Breast epithelium (tissue), 4 donors: Measurements from ENCODE around the gene CNTNAP2. TPM values are rescaled to one million over a fixed set of nuclear protein-coding genes. Genes with fewer than 3 reads are reported as not detected.

Experiments used
- DNase-seq, 2 donors: peaks; one replicate each; pipeline ENCODE4 v3.0.0-alpha.2; 2019; ENCODE audit warnings: low spot score in 2 of 2
- H3K27ac ChIP-seq, 2 donors: fragments of 200-600 bp; sonication (generic) in 1 of 2; one replicate each; pipeline ENCODE4 v1.5.1; 2016 to 2019; ENCODE audit warnings: mild to moderate bottlenecking in 1 of 2
- H3K27me3 ChIP-seq, 2 donors: fragments of 200-600 bp; sonication (generic) in 1 of 2; one replicate each; pipeline versions ENCODE4 v1.5.1 to v1.6.0; 2017 to 2019; ENCODE audit warnings: control low read depth in 1 of 2, mild to moderate bottlenecking in 1 of 2
- H3K36me3 ChIP-seq: fragments of 200-600 bp; one replicate; pipeline ENCODE4 v1.5.1; 2019
- H3K4me1 ChIP-seq, 2 donors: fragments of 200-600 bp; sonication (generic); one replicate each; pipeline ENCODE4 v1.5.1; 2016 to 2019; ENCODE audit warnings: control low read depth in 1 of 2
- H3K4me3 ChIP-seq, 3 donors: fragments of 200-600 bp; sonication (generic); 1 replicate in 2 of 3; 2 replicates in 1 of 3; pipeline ENCODE4 v1.5.1; 2016 to 2019; ENCODE audit warnings: mild to moderate bottlenecking in 3 of 3, moderate library complexity in 2 of 3
- H3K9me3 ChIP-seq, 2 donors: fragments of 200-600 bp; sonication (generic) in 1 of 2; one replicate each; pipeline ENCODE4 v1.5.1; 2016 to 2019; ENCODE audit warnings: control low read depth in 1 of 2
- POLR2A ChIP-seq: fragments of 450-650 bp; IDR thresholded peaks from one replicate; pipeline ENCODE4 v1.6.1; 2016; ENCODE audit warnings: antibody characterized with exemption, mild to moderate bottlenecking, moderate library complexity
- POLR2AphosphoS5 ChIP-seq, 3 donors: sonication (generic); formaldehyde crosslinking; IDR thresholded peaks; one replicate each; pipeline ENCODE4 v1.6.1; 2017; ENCODE audit warnings: antibody characterized with exemption in 3 of 3
- intact Hi-C: fragments of 100-400 bp; cut with DNase I; formaldehyde crosslinking; loops from one replicate; pipeline ENCODE4 v1.15.1; 2023; ENCODE audit warnings: low total_unique reads
- total RNA-seq, 3 donors: library from RNA; depleted of rRNA; stranded (reverse); fragments of >200 nt; gene quantifications; one replicate each; pipeline ENCODE4 v1.1.0, GENCODE V29; 2016
- TF ChIP-seq, protein P1 (sequence below), 3 donors: fragments of 450-650 bp; IDR thresholded peaks; one replicate each; pipeline ENCODE4 v1.5.1; 2016 to 2017; ENCODE audit warnings: antibody characterized with exemption in 3 of 3, mild to moderate bottlenecking in 3 of 3, moderate library complexity in 3 of 3

Gene CNTNAP2
- total RNA-seq, 3 donors from 2014 or later = 0.29 to 0.66 TPM; not detected in 1

DNA sequence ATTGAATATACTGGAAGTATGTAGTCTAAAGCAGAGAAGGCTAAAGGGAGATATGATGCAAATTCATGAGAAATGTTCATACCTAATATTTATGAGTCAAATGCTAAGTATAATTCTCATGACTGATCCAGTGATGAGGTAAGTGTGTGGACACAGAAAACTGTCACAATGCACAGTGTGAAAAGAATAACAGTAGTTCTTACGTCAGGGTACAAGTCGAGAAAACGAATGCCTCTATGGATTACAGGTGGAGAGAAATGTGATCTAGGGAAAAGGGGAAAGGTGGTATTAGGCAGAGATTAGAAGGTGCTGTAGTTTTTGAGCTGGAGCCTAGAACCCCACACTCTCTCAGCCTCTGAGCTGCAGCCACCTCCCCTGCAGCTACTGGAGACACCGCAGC lies 542.0 kb downstream of the CNTNAP2 start:
- no peaks in the 10 kb centered on the region for H3K4me1 ChIP-seq
- H3K36me3 ChIP-seq = no peaks in the 10 kb centered on the region
- no peak for DNase-seq
- H3K9me3 ChIP-seq = no peaks in the 10 kb centered on the region
- H3K27me3 ChIP-seq = no peaks in the 10 kb centered on the region
- no peak overlapping the region for H3K27ac ChIP-seq
- no peak overlapping the region for H3K4me3 ChIP-seq
- intact Hi-C loops = no loop called here
- TF ChIP-seq POLR2A (no peak), POLR2AphosphoS5 (IDR thresholded peaks at IDR 0.05) (no peak)
- TF ChIP-seq, protein P1, sequence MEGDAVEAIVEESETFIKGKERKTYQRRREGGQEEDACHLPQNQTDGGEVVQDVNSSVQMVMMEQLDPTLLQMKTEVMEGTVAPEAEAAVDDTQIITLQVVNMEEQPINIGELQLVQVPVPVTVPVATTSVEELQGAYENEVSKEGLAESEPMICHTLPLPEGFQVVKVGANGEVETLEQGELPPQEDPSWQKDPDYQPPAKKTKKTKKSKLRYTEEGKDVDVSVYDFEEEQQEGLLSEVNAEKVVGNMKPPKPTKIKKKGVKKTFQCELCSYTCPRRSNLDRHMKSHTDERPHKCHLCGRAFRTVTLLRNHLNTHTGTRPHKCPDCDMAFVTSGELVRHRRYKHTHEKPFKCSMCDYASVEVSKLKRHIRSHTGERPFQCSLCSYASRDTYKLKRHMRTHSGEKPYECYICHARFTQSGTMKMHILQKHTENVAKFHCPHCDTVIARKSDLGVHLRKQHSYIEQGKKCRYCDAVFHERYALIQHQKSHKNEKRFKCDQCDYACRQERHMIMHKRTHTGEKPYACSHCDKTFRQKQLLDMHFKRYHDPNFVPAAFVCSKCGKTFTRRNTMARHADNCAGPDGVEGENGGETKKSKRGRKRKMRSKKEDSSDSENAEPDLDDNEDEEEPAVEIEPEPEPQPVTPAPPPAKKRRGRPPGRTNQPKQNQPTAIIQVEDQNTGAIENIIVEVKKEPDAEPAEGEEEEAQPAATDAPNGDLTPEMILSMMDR (IDR thresholded peaks at IDR 0.05) = no peak

DNA sequence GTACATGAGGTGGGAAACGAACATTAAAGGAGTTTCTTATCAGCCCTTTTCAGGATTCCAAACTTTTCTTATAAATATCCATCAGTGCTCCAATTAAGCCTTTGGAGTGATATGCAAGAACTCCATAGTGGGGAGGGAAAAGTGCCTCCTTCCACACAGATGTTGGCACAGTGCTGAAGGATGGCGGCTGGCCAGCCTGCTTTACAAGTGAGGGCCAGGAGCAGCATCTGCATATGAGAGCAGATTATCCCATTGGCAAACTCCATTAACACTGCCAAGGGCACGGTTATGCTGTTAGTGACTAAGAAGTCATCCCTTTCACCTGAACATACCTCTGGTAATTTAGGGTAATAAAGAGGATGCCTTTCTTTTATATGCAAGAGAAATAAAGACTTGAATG lies 543.1 kb downstream of the CNTNAP2 start:
- intact Hi-C loops = no loop called here
- no peak for DNase-seq
- no peak overlapping the region for H3K27ac ChIP-seq

DNA sequence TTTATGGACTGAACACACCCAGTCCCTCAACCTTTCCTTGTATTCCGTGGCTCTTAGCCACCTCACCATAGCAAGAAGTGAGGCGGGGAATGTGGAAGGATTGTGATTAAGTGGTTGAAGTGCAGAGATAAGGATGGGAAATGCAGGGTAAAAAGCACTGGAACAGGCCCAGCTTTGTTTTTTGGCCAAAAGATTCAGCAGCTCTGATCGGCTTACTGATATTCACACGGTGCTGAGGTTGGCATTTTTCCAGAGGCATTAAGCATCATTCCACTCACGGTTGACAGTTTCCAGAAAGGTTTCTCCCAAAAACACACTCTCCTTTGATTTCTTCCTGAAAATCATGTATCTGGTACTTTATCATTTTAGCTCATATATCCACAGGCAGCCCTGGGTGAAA lies 544.2 kb downstream of the CNTNAP2 start:
- Histone ChIP-seq H3K36me3 (no peaks in the 10 kb centered on the region), H3K27ac (no peak overlapping the region), H3K27me3 (no peaks in the 10 kb centered on the region), H3K9me3 (no peaks in the 10 kb centered on the region), H3K4me1 (no peaks in the 10 kb centered on the region), H3K4me3 (no peak overlapping the region)
- TF ChIP-seq POLR2A = no peak
- TF ChIP-seq, protein P1 (IDR thresholded peaks at IDR 0.05) = no peak
- TF ChIP-seq POLR2AphosphoS5 (IDR thresholded peaks at IDR 0.05) = no peak
- intact Hi-C loops = no loop called here
- DNase-seq = no peak

More for the DNA sequence above, 543.1 kb downstream of the CNTNAP2 start:
- no peak overlapping the region for H3K4me3 ChIP-seq
- H3K36me3 ChIP-seq = no peaks in the 10 kb centered on the region
- no peak for TF ChIP-seq POLR2A
- no peak for TF ChIP-seq POLR2AphosphoS5 (IDR thresholded peaks at IDR 0.05)
- TF ChIP-seq, protein P1 (IDR thresholded peaks at IDR 0.05) = no peak
- no peaks in the 10 kb centered on the region for H3K9me3 ChIP-seq
- H3K4me1 ChIP-seq = no peaks in the 10 kb centered on the region
- no peaks in the 10 kb centered on the region for H3K27me3 ChIP-seq

DNA sequence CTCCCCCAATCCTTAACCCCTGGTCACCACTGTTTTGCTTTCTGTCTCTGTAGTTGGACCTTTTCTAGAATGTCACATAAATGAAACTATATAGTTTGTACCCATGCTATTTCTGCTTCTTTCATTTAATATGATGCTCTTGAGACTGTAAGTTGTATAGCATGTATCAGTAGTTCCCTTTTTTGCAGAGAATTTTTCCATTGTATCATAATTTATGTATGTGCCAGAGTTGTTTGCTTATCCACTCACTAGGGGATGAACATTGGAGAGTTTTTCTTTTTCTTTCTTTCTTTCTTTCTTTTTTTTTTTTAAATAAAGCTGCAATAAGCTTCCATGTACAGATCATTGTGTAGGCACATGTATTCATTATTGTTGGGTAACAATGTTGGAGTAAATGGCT lies 544.8 kb downstream of the CNTNAP2 start:
- intact Hi-C loops = no loop called here
- no peak overlapping the region for H3K4me3 ChIP-seq
- H3K27me3 ChIP-seq = no peaks in the 10 kb centered on the region
- H3K4me1 ChIP-seq = no peaks in the 10 kb centered on the region
- peaks cover 1 to 2% of the 10 kb centered on the region in 2 donors for H3K9me3 ChIP-seq
- no peak for TF ChIP-seq POLR2AphosphoS5 (IDR thresholded peaks at IDR 0.05)
- TF ChIP-seq, protein P1 (IDR thresholded peaks at IDR 0.05) = no peak
- TF ChIP-seq POLR2A = no peak
- no peaks in the 10 kb centered on the region for H3K36me3 ChIP-seq
- no peak overlapping the region for H3K27ac ChIP-seq
- DNase-seq = no peak

DNA sequence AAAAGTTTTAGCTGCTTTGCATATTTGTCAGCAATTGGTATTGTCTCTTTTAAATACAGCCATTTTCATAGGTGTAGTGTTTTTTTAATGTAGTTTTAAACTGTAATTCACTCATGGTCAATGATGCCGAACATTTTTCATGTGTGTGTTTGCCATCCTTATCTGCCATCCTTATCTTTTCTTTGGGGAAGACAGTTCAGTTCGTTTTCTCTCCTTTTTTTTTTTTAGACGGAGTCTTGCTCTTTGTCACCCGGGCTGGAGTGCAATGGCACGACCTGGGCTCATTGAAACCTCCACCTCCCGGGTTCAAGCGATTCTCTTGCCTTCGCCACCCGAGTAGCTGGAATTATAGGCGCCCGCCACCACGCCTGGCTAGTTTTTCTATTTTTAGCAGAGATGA lies 545.3 kb downstream of the CNTNAP2 start:
- H3K36me3 ChIP-seq = no peaks in the 10 kb centered on the region
- TF ChIP-seq POLR2A (no peak), POLR2AphosphoS5 (IDR thresholded peaks at IDR 0.05) (no peak)
- TF ChIP-seq, protein P1 (IDR thresholded peaks at IDR 0.05) = no peak
- intact Hi-C loops = no loop called here
- no peak for DNase-seq
- H3K27ac ChIP-seq = no peak overlapping the region
- peaks cover 3 to 6% of the 10 kb centered on the region in 2 donors for H3K9me3 ChIP-seq
- H3K4me3 ChIP-seq = no peak overlapping the region
- no peaks in the 10 kb centered on the region for H3K27me3 ChIP-seq
- H3K4me1 ChIP-seq = no peaks in the 10 kb centered on the region
